Left kidney (tissue), 2 donors: Measurements from ENCODE around the gene INPP5D. TPM values are rescaled to one million over a fixed set of nuclear protein-coding genes. Genes with fewer than 3 reads are reported as not detected.

ENCODE experiments used
- DNase-seq: peaks from one replicate; pipeline ENCODE4 v3.0.0-alpha.2; 2013
- polyA plus RNA-seq: library from polyadenylated mRNA; unstranded; fragments of 120-200 nt; gene quantifications from one replicate; pipeline ENCODE4 v1.2.1, GENCODE V29; 2013; ENCODE audit not compliant: insufficient read length

Gene INPP5D
- polyA plus RNA-seq, 1 donor: 6.6 TPM

DNA sequence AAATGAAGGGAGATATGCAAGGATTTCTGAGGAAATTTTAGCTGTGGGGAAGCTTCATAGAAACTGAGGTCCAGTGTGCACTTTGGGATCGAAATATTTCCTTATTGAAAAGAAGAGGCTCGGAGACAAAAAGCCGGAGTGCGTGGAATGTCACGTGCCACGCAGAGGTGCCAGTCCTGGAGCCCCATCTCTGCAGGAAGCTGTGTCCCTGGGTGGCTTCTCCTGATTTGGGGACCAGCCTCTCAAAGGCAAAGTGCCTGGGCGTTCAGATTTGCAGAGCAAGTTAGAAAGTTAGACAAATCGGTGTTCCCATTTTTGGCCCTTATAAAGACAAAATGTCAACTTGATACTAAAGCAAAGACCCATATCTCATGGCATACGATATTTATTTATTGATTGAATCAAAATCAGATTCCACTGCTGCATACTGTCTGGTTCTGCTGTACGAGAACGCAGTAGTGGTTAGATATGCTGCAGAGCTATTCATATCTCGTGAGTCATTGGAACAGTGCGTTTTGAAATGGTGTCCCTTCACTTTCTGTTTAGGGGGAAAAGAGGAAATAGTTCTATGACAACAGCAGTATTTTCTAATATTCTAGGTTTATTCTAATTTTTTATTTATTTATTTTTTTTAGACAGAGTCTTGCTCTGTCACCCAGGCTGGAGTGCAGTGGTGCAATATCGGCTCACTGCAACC lies 182.2 kb downstream of the INPP5D start:
- no peak for DNase-seq

DNA sequence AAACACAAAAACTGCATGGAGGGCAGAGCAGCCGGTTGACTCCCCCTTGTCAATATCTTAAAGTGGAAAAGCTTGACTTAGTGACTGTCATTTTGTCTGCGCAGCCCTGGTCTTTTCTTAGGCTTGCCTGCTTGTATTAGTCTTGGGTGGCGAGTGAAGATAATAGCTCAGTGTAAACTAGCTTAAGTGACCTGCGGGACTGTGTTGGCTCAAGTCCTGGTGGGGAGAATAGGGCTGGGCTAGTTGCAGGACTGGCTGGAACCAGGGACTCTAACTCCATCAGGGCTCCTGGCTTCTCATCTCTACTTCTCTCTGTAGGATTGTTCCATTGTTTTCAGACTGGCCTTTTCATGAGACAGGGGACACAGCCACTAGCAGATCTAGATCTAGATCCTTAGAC lies 183.2 kb downstream of the INPP5D start:
- DNase-seq: no peak

DNA sequence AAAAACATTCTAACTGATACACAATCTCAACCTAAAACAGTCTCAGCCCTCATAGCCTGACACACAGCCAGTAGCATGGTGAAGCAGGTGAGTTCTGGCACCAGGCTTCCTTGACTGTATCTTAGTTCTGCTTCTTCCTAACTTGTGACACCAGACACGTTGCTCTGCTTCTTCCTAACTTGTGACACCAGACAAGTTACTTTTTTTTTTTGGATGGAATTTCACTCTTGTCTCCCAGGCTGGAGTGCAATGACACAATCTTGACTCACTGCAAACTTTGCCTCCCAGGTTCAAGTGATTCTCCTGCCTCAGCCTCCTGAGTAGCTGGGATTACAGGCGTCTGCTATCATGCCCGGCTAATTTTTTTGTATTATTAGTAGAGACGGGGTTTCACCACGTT lies 184.7 kb downstream of the INPP5D start:
- DNase-seq: no peak

DNA sequence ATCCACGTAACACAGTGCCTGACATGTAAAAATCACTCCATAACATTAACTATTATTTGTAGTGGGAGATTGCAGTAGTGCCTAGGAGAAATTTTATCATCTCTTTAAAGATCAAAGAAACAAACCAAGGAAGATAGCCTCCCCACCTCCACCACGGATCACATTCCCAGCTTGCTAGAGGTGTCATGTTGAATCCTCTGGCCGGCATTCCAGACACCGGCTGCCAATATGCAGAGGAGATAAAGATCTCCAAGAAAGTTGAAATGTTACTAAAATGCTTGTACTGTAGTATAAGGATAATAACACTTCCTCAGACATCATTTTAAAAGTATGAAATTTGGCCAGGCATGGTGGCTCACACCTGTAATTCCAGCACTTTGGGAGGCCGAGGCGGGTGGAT lies 185.3 kb downstream of the INPP5D start:
- no peak for DNase-seq

DNA sequence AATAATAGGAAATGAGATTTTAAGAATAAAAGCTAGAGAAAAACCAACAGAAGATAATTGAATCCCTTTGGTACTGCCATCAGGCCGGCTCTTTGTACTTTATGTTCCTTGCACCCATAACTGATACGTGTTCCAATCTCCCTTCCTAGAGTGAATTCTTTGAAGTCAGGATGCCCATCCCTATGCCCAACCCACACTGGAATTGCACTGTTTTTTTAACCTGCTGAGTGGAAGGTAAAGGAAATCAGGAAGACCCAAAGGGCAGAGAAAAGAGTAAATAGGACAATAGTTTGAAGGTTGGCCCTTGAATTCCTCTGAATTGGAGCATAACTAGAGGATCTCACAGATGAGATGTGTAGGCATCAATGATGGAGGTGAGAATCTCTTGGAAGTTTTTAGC lies 187.0 kb downstream of the INPP5D start:
- no peak for DNase-seq

DNA sequence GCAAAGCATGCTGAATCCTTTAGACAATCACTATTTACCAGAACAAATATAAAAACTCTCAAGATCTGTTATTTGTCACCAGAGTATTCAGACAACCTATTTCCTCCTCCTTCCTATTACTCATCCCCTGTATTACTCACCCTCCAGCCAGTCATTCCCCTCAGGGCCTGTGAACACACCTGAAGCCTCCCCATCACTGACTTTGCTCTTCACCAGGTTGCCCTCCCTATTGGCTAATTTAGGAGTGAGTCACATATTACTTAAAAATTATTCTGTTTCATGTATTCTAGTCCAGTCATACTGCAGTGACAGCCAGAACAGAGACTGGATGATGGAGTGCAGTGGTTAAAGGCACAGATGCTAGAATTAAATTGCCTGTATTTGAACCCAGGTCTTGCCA lies 187.6 kb downstream of the INPP5D start:
- no peak for DNase-seq

DNA sequence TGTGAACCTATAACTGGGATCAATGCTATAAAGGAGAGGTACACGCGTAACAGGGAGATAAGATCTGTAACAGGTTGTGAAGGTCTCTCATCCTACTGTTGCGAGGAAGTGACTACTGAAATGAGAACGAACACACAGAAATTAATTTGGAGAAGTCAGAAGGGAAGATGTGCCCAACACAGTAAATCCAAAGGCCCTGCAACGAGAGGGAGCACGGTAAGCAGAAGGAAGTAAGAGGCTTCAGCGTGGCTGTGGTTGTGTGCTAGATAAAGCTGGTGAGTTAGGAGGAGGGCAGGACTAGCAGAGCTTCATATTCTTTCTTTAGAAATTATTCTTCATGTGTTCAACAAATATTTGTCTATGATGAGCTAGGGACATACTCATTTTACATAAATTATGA lies 188.9 kb downstream of the INPP5D start:
- DNase-seq: no peak

DNA sequence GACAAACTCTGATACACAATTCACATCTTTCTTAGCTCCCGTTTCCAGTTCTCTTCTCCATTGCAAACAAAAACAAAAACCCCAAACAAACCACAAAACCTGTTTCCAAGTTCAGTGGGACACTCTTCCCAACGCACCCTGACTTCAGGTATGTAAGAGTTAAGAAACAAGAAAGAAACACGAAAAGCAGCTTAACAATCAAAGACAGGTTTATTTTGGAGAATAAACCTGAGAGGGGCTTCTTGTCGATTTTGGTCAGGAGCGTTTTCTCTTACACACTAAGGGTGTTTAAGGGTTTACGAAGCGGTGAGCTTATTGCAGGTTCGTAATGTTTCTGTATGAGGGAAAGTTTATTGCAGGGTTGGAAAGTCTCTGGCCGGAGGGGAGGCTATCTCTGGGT lies 190.4 kb downstream of the INPP5D start:
- DNase-seq: no peak

DNA sequence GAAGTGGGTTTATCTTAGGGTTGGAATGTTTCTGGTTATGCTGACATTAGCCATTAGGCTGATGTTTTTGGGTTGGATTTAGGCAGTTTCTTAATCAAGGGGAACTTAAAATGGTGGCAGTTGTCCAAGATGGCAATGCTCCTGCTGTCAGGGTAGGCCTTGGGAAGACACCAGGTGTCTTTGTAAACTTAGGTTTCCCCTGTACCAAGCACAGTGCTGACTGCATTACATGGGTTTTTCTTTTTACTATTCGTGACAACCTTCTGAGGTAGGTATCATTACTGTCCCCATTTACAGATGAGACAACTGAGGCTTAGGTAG lies 190.8 kb downstream of the INPP5D start:
- DNase-seq: no peak

DNA sequence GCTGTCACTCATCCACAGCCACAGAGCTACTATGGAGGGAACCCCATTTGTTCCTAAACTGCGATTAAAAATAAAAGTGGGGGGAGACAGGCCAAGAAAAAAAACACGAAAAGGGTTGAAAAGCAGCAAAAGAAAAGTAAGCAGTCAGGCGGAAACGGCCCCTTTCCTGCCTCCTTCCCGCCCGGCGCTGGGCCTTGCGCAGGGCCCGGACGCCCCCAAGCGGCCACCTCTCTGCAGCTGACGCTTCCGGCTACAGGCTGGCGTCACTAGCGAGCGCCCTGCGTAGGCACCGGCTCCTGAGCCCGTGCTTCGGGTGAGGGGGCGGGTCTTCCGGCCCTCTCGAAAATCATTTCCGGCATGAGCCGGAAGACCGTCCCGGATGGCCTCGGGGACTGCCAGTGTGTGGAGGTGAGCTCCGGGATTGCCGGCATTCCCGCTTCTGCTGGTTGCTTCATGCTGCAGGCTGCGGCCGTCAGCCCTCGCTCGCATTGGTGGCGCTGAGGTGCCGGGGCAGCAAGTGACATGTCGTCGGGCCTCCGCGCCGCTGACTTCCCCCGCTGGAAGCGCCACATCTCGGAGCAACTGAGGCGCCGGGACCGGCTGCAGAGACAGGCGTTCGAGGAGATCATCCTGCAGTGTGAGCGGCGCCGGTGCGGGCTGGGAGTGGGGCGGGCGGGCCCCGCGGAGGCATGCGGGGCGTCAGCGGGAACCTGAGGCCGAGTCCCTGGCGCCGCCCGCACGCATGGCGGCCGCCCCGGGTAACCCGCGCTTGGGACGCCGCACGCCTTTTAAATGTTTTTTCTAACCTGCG lies 191.4 kb downstream of the INPP5D start, which contains the start of gene ATG16L1:
TSS of gene ATG16L1 (plus strand) at position 368 of the 811 bp plus-strand sequence. CDS start at position 523, 155 bp downstream.
- peak; percentile 94 for DNase-seq

DNA sequence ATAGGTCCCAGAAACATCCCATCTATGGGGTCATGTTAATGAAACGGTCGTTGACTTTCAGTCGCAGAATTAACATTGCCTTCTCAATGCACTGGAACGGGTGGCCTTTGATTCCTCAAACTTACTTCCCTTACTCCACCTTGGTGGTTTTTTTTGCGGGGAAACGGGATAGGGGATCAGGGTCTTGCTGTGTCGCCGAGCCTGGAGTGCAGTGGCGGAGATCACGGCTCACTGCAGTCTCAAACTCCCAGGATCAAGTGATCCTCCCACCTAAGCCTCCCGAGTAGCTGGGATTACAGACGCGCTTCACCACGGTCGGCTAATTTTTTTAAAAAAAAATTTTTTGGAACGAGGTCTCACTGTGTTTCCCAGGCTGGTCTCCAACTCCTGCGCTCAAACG lies 192.1 kb downstream of the INPP5D start:
- DNase-seq: peak; percentile 11

DNA sequence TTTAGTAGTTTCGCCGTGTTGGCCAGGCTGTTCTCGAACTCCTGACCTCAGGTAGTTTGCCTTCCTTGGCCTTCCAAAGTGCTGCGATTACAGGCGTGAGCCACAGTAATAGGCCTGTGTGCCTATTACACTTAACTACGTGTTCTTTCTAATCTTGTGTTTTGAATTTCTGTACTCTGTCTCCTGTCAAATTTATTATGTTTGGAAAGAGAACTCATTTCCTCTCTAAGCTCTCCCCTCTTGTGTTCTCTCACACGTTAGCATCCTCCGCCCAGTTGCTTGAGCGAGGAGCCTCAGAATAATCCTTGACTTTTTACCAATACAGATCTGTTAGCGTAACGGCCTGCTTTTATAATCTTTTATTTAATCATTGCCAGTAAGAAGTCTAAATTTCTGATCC lies 195.0 kb downstream of the INPP5D start:
- no peak for DNase-seq

DNA sequence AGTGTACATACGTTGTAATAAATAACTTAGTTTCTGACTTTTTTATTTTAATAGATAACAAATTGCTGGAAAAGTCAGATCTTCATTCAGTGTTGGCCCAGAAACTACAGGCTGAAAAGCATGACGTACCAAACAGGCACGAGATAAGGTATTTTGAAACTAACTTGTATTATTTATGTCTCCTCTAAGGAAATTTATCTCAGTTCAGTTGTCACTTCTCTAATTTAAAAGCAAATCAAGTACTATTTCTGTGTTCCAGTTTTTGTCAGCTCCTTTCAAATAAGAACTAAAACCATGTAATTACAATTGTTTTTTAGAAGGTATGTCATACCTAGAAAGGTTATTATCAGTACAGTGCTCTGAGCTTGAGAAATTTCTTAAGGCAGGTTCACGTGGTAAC lies 195.9 kb downstream of the INPP5D start:
- no peak for DNase-seq

Other genes with a start within 250 kb of the INPP5D start
- 1.6 TPM for gene SNORC, start 190.1 kb upstream of the INPP5D start, polyA plus RNA-seq
- 1.7 TPM for gene NGEF, start 47.1 kb upstream of the INPP5D start, polyA plus RNA-seq
- not detected for gene NEU2, start 27.7 kb upstream of the INPP5D start, polyA plus RNA-seq
- 25.2 TPM for gene ATG16L1, start 191.3 kb downstream of the INPP5D start, polyA plus RNA-seq
- gene SAG, start 247.5 kb downstream of the INPP5D start, polyA plus RNA-seq: 0.13 TPM